PFSK-1 (cell line): ENCODE data around the gene FUT7.

ENCODE experiments used
- POLR2AphosphoS5 ChIP-seq: IDR thresholded peaks from 2 replicates; pipeline ENCODE4 v1.6.1; 2012; ENCODE audit warnings: low read depth, mild to moderate bottlenecking, control low read depth, low read length, moderate library complexity
- REST ChIP-seq, 2 experiments: IDR thresholded peaks; 2 replicates each; pipeline versions ENCODE4 v1.6.1 to v1.8.0; 2011 to 2012; ENCODE audit warnings: low read depth in 2 of 2, low read length in 2 of 2, control low read depth in 1 of 2, inconsistent platforms in 1 of 2, mild to moderate bottlenecking in 1 of 2, moderate library complexity in 1 of 2; ENCODE audit not compliant: insufficient read depth in 1 of 2
- SIN3A ChIP-seq: IDR thresholded peaks from 2 replicates; pipeline ENCODE4 v1.6.1; 2012; ENCODE audit warnings: mild to moderate bottlenecking, low read length, moderate library complexity, borderline replicate concordance; ENCODE audit not compliant: insufficient read depth
- TAF1 ChIP-seq: IDR thresholded peaks from 2 replicates; pipeline ENCODE4 v1.6.1; 2012; ENCODE audit warnings: low read length, control low read depth, borderline replicate concordance; ENCODE audit not compliant: insufficient read depth

- no peak for TF ChIP-seq REST (IDR thresholded peaks at IDR 0.05; ENCODE audit: insufficient read depth in 1 of 2, low read depth in 2 of 2, low read length in 2 of 2)
- no peak for TF ChIP-seq TAF1
- TF ChIP-seq POLR2AphosphoS5 = no peak
- TF ChIP-seq SIN3A = no peak
These were observed 32.9 kb upstream of the FUT7 start for GRCh38 chr9:137064880-137065164.
